HCT116 (cell line): ENCODE data around the gene DLX2. TPM values are rescaled to one million over a fixed set of nuclear protein-coding genes. Genes with fewer than 3 reads are reported as not detected.

Experiments
- ATAC-seq: fragments of 200-7000 bp; cut with Tn5 transposase; 2 replicates; pipeline ENCODE4 v1.9.1; 2020; ENCODE audit warnings: mild to moderate bottlenecking, moderate library complexity
- BruUV-seq: library from RNA; stranded (reverse); fragments of 400-500 nt; replicated peaks from 2 replicates; lab custom pipeline; 2021; lab: Mats Ljungman, UMichigan
- CTCF ChIA-PET: fragments of 300-600 bp; sonication (Branson Sonifier 250); formaldehyde crosslinking; loops from one replicate; lab custom pipeline; 2021; ENCODE audit warnings: antibody characterized with exemption; lab: Charles Lee
- POLR2A ChIA-PET: fragments of 300-600, 350-600 bp; sonication (Branson Sonifier 250); formaldehyde crosslinking; loops from one replicate; lab custom pipeline; 2021; ENCODE audit warnings: antibody characterized with exemption; lab: Charles Lee
- RAD21 ChIA-PET, 2 experiments: fragments of 300-600 bp; sonication (Branson Sonifier 250); formaldehyde crosslinking; loops; one replicate each; lab custom pipeline; 2023; ENCODE audit warnings: low total read pairs in 2 of 2; ENCODE audit not compliant: uncharacterized antibody in 2 of 2, unreplicated experiment in 2 of 2, low non-redundant PET in 1 of 2; lab: Charles Lee
- DNase-seq: peaks from one replicate; pipeline ENCODE4 v3.0.0-alpha.2; 2010; ENCODE audit warnings: low read depth, low spot score
- H2AFZ ChIP-seq: fragments of 200-600 bp; shearing (Covaris generic), sonication (generic); 2 replicates; pipeline ENCODE4 v1.6.1; 2017; ENCODE audit warnings: low read depth, mixed run types, mixed read lengths, antibody characterized with exemption, low read length; ENCODE audit not compliant: poor library complexity, severe bottlenecking
- H3K27ac ChIP-seq: 2 replicates; pipeline ENCODE4 v1.5.1; 2012; ENCODE audit warnings: low read depth, low read length
- H3K27me3 ChIP-seq: fragments of 200-600 bp; sonication (generic); 2 replicates; pipeline ENCODE4 v1.6.1; 2016; ENCODE audit warnings: mixed run types, low read length, mixed read lengths; ENCODE audit not compliant: insufficient read depth
- H3K36me3 ChIP-seq, 2 experiments: fragments of 200-500 bp in 1 of 2; fragments of 200-600 bp in 1 of 2; sonication (Bioruptor generic) in 1 of 2; sonication (generic) in 1 of 2; 2 replicates each; pipeline versions ENCODE4 v1.5.1 to v1.6.1; 2014 to 2016; ENCODE audit warnings: low read length in 2 of 2, inconsistent platforms in 1 of 2, mixed read lengths in 1 of 2, mixed run types in 1 of 2; ENCODE audit not compliant: insufficient read depth in 2 of 2, control insufficient read depth in 1 of 2
- H3K4me1 ChIP-seq, 2 experiments: fragments of 200-600 bp in 1 of 2; sonication (generic) in 1 of 2; 2 replicates each; pipeline versions ENCODE4 v1.5.1 to v1.6.1; 2012 to 2017; ENCODE audit warnings: low read length in 2 of 2, inconsistent platforms in 1 of 2, mild to moderate bottlenecking in 1 of 2, mixed read lengths in 1 of 2, mixed run types in 1 of 2, moderate library complexity in 1 of 2; ENCODE audit not compliant: insufficient read depth in 2 of 2, control insufficient read depth in 1 of 2
- H3K4me2 ChIP-seq: fragments of 200-600 bp; sonication (generic); 2 replicates; pipeline ENCODE4 v1.6.1; 2017; ENCODE audit warnings: mixed run types, low read length, mixed read lengths
- H3K4me3 ChIP-seq, 2 experiments: fragments of 200-600 bp in 1 of 2; sonication (generic) in 1 of 2; replicated peaks in 1 of 2; 2 replicates each; pipeline ENCODE4 v1.5.1; 2011 to 2016; ENCODE audit warnings: low read length in 2 of 2, control low read depth in 1 of 2, low read depth in 1 of 2, mild to moderate bottlenecking in 1 of 2, mixed read lengths in 1 of 2, mixed run types in 1 of 2
- H3K79me2 ChIP-seq: fragments of 200-600 bp; sonication (generic); 2 replicates; pipeline ENCODE4 v1.6.1; 2017; ENCODE audit warnings: mild to moderate bottlenecking, mixed run types, low read length, moderate library complexity, mixed read lengths; ENCODE audit not compliant: insufficient read depth
- H3K9ac ChIP-seq: fragments of 200-600 bp; sonication (generic); 2 replicates; pipeline ENCODE4 v1.6.1; 2016; ENCODE audit warnings: low read length, mixed read lengths
- H3K9me2 ChIP-seq: fragments of 200-600 bp; sonication (generic), shearing (Covaris generic); 2 replicates; pipeline ENCODE4 v1.6.1; 2017; ENCODE audit warnings: mixed run types, mild to moderate bottlenecking, moderate library complexity; ENCODE audit not compliant: insufficient read depth
- H3K9me3 ChIP-seq, 2 experiments: fragments of 200-500 bp in 1 of 2; fragments of 200-600 bp in 1 of 2; sonication (Bioruptor generic) in 1 of 2; sonication (generic) in 1 of 2; 2 replicates each; pipeline ENCODE4 v1.6.1; 2014 to 2017; ENCODE audit warnings: low read length in 2 of 2, mixed read lengths in 2 of 2, inconsistent platforms in 1 of 2, low read depth in 1 of 2, mild to moderate bottlenecking in 1 of 2, mixed run types in 1 of 2, moderate library complexity in 1 of 2; ENCODE audit not compliant: control insufficient read depth in 1 of 2, insufficient read depth in 1 of 2
- H4K20me1 ChIP-seq: fragments of 200-600 bp; sonication (generic), shearing (Covaris generic); 2 replicates; pipeline ENCODE4 v1.6.1; 2017; ENCODE audit warnings: mixed run types, mild to moderate bottlenecking, moderate library complexity; ENCODE audit not compliant: insufficient read depth
- ATF3 ChIP-seq: IDR thresholded peaks from 2 replicates; pipeline ENCODE4 v1.6.1; 2012
- CBX3 ChIP-seq: IDR thresholded peaks from 2 replicates; pipeline ENCODE4 v1.6.1; 2012; ENCODE audit warnings: low read depth
- CEBPB ChIP-seq: IDR thresholded peaks from 2 replicates; pipeline ENCODE4 v1.6.1; 2012; ENCODE audit warnings: low read depth
- EGR1 ChIP-seq: IDR thresholded peaks from 2 replicates; pipeline ENCODE4 v1.6.1; 2012; ENCODE audit warnings: low read depth
- ELF1 ChIP-seq: IDR thresholded peaks from 2 replicates; pipeline ENCODE4 v1.6.1; 2012; ENCODE audit warnings: low read depth, borderline replicate concordance
- EZH2 ChIP-seq: fragments of 200-600 bp; sonication (generic); IDR thresholded peaks from 2 replicates; pipeline ENCODE4 v1.6.1; 2017; ENCODE audit warnings: antibody characterized with exemption, mixed run types
- JUND ChIP-seq: IDR thresholded peaks from 2 replicates; pipeline ENCODE4 v1.6.1; 2012
- POLR2AphosphoS5 ChIP-seq: IDR thresholded peaks from 2 replicates; pipeline ENCODE4 v1.6.1; 2011; ENCODE audit warnings: mild to moderate bottlenecking, low read depth, low read length, moderate library complexity
- SRF ChIP-seq: IDR thresholded peaks from 2 replicates; pipeline ENCODE4 v1.6.1; 2012; ENCODE audit warnings: low read depth
- YY1 ChIP-seq: IDR thresholded peaks from 2 replicates; pipeline ENCODE4 v1.6.1; 2011; ENCODE audit warnings: low read length, low read depth, moderate library complexity, mild to moderate bottlenecking; ENCODE audit not compliant: insufficient replicate concordance; ENCODE audit errors: extremely low read depth
- ZFX ChIP-seq: fragments of 450-650 bp; IDR thresholded peaks from 2 replicates; pipeline ENCODE4 v1.6.1; 2017
- intact Hi-C: fragments of 100-400 bp; cut with micrococcal nuclease; formaldehyde crosslinking; loops from 2 replicates; pipeline ENCODE4 v1.10.0; 2022
- total RNA-seq: library from RNA; stranded (reverse); gene quantifications from one replicate; pipeline ENCODE4 v1.2.1, GENCODE V29; 2021; ENCODE audit not compliant: unreplicated experiment
- TF ChIP-seq, protein P1 (sequence below): IDR thresholded peaks from 2 replicates; pipeline ENCODE4 v1.6.1; 2012
- TF ChIP-seq, protein P2 (sequence below), 3 experiments: fragments of 200-600 bp in 1 of 3; sonication (generic) in 1 of 3; IDR thresholded peaks in 2 of 3; conservative IDR thresholded peaks in 1 of 3; 2 replicates each; pipeline ENCODE4 v1.5.1; 2012 to 2017; ENCODE audit warnings: low read depth in 2 of 3, low read length in 2 of 3, antibody characterized with exemption in 1 of 3, borderline replicate concordance in 1 of 3, control low read depth in 1 of 3, mild to moderate bottlenecking in 1 of 3, mixed read lengths in 1 of 3, mixed run types in 1 of 3, moderate library complexity in 1 of 3; ENCODE audit not compliant: insufficient read depth in 1 of 3
- TF ChIP-seq, protein P3 (sequence below): IDR thresholded peaks from 2 replicates; pipeline ENCODE4 v1.6.1; 2012; ENCODE audit warnings: low read depth

DLX2 gene
- total RNA-seq, 1 experiment from 2014 or later, result 3.7 TPM

DNA sequence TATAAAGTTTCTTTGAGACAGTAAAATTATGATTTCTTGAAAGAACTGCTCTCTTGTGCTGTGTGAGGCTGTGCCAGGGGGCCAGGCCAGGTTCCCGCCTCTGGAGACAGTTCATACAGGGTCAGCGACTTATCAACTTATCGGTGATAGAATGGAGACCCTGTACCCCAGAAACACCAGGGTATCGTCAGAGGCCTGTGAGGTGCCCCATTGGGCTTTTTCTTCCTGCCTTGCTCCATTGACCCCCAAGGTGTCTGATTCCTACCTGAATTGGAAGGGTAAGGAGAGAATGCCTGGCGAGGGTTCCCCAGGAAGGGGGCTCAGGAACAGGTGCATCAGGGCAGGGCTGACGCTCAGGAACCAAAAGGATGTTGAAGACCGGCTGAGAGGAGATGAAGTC lies 13.1 kb downstream of the DLX2 start:
- Histone ChIP-seq H3K36me3 (no peaks in the 10 kb centered on the region), H3K4me2 (no peak overlapping the region), H3K4me1 (peaks cover 5 to 15% of the 10 kb centered on the region in 2 experiments), H3K79me2 (no peaks in the 10 kb centered on the region), H2AFZ (no peak overlapping the region), H3K9me2 (no peaks in the 10 kb centered on the region), H4K20me1 (no peaks in the 10 kb centered on the region), H3K27ac (no peak overlapping the region), H3K9ac (no peak overlapping the region), H3K27me3 (no peaks in the 10 kb centered on the region), H3K9me3 (no peaks in the 10 kb centered on the region), H3K4me3 (no peak overlapping the region)
- no TSS peak for BruUV-seq
- ATAC-seq (no peak), DNase-seq (no peak)
- ChIA-PET RAD21 (no interaction called here), POLR2A (no interaction called here), CTCF (no interaction called here)
- intact Hi-C loops, result loop anchor here (10.0 kb wide), 1 partner anchor 165 kb away; the partner anchor contains the start of gene HAT1
- TF ChIP-seq ELF1, result no peak
- TF ChIP-seq POLR2AphosphoS5, result no peak
- no peak for TF ChIP-seq CBX3
- TF ChIP-seq YY1, result no peak
- TF ChIP-seq JUND, result no peak
- no peak for TF ChIP-seq CEBPB
- TF ChIP-seq, protein P1, sequence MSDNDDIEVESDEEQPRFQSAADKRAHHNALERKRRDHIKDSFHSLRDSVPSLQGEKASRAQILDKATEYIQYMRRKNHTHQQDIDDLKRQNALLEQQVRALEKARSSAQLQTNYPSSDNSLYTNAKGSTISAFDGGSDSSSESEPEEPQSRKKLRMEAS, result no peak

DNA sequence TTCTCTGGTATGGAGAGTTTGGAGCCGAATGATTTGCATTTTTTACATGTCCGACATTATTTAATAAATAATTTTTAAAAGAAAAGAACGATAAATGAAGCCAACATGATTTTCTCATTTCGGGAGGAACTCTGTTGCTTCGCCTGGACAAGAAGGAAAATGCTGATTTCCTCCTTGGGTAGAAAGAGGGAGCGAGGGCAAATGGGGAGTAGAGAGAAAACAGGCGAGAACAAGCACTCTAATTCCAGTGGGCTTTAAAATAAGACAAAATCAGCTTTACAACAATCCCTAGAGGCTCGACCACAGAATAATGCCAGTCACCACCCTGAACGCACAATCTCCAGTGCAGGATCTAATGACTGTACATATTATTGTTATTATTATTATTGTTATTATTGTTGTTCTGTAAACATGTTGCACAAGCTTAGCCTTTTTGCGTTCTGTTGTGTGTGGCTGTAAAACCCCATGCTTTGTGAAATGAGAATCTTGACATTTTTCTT lies 13.6 kb downstream of the DLX2 start:
- intact Hi-C loops, result no loop called here
- TF ChIP-seq EZH2 (no peak), ATF3 (no peak), SRF (no peak), CBX3 (no peak), ZFX (no peak), EGR1 (no peak), POLR2AphosphoS5 (no peak)
- TF ChIP-seq, protein P2, sequence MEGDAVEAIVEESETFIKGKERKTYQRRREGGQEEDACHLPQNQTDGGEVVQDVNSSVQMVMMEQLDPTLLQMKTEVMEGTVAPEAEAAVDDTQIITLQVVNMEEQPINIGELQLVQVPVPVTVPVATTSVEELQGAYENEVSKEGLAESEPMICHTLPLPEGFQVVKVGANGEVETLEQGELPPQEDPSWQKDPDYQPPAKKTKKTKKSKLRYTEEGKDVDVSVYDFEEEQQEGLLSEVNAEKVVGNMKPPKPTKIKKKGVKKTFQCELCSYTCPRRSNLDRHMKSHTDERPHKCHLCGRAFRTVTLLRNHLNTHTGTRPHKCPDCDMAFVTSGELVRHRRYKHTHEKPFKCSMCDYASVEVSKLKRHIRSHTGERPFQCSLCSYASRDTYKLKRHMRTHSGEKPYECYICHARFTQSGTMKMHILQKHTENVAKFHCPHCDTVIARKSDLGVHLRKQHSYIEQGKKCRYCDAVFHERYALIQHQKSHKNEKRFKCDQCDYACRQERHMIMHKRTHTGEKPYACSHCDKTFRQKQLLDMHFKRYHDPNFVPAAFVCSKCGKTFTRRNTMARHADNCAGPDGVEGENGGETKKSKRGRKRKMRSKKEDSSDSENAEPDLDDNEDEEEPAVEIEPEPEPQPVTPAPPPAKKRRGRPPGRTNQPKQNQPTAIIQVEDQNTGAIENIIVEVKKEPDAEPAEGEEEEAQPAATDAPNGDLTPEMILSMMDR (IDR thresholded peaks at IDR 0.05 in 2 of 3, conservative IDR thresholded peaks at IDR 0.05 in 1 of 3; ENCODE audit: borderline replicate concordance in 1 of 3, insufficient read depth in 1 of 3, low read depth in 2 of 3, low read length in 2 of 3), result no peak
- TF ChIP-seq, protein P3, sequence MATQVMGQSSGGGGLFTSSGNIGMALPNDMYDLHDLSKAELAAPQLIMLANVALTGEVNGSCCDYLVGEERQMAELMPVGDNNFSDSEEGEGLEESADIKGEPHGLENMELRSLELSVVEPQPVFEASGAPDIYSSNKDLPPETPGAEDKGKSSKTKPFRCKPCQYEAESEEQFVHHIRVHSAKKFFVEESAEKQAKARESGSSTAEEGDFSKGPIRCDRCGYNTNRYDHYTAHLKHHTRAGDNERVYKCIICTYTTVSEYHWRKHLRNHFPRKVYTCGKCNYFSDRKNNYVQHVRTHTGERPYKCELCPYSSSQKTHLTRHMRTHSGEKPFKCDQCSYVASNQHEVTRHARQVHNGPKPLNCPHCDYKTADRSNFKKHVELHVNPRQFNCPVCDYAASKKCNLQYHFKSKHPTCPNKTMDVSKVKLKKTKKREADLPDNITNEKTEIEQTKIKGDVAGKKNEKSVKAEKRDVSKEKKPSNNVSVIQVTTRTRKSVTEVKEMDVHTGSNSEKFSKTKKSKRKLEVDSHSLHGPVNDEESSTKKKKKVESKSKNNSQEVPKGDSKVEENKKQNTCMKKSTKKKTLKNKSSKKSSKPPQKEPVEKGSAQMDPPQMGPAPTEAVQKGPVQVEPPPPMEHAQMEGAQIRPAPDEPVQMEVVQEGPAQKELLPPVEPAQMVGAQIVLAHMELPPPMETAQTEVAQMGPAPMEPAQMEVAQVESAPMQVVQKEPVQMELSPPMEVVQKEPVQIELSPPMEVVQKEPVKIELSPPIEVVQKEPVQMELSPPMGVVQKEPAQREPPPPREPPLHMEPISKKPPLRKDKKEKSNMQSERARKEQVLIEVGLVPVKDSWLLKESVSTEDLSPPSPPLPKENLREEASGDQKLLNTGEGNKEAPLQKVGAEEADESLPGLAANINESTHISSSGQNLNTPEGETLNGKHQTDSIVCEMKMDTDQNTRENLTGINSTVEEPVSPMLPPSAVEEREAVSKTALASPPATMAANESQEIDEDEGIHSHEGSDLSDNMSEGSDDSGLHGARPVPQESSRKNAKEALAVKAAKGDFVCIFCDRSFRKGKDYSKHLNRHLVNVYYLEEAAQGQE, result no peak
- peaks cover 3 to 18% of the 10 kb centered on the region in 2 experiments for H3K4me1 ChIP-seq
- DNase-seq, result no peak
- H2AFZ ChIP-seq, result no peak overlapping the region
- BruUV-seq, result no TSS peak
- no peak for ATAC-seq
- no peaks in the 10 kb centered on the region for H3K27me3 ChIP-seq
- H4K20me1 ChIP-seq, result no peaks in the 10 kb centered on the region
- RAD21 ChIA-PET, result no interaction called here
- H3K4me2 ChIP-seq, result no peak overlapping the region
- no peaks in the 10 kb centered on the region for H3K9me2 ChIP-seq
- no peak overlapping the region for H3K27ac ChIP-seq
- H3K9ac ChIP-seq, result no peak overlapping the region
- POLR2A ChIA-PET, result no interaction called here
- no peaks in the 10 kb centered on the region for H3K79me2 ChIP-seq
- H3K36me3 ChIP-seq, result no peaks in the 10 kb centered on the region
- CTCF ChIA-PET, result no interaction called here
- H3K9me3 ChIP-seq, result no peaks in the 10 kb centered on the region
- no peak overlapping the region for H3K4me3 ChIP-seq
